ENCODE measurements around the gene MACROD1.

GRCh38 chr11:63986932-63987513, 178.9 kb downstream of the MACROD1 start:
- TF ChIP-seq CTCF (IDR thresholded peaks at IDR 0.05; ENCODE audit: insufficient read depth, low read length, poor library complexity, severe bottlenecking) (no peak), EZH2phosphoT487 (conservative IDR thresholded peaks at IDR 0.05; ENCODE audit: low read length) (no peak)
